GM10266 (cell line): ENCODE results near the gene BLOC1S1.

Source experiments
- DNase-seq: peaks from one replicate; pipeline ENCODE4 v3.0.0; 2012; ENCODE audit errors: extremely low spot score
- TF ChIP-seq, protein P1 (sequence below): IDR thresholded peaks from 2 replicates; pipeline ENCODE4 v1.5.1; 2012; ENCODE audit warnings: mild to moderate bottlenecking, low read depth; ENCODE audit not compliant: control insufficient read depth, insufficient read depth; ENCODE audit errors: missing control alignments

BLOC1S1 gene

DNA sequence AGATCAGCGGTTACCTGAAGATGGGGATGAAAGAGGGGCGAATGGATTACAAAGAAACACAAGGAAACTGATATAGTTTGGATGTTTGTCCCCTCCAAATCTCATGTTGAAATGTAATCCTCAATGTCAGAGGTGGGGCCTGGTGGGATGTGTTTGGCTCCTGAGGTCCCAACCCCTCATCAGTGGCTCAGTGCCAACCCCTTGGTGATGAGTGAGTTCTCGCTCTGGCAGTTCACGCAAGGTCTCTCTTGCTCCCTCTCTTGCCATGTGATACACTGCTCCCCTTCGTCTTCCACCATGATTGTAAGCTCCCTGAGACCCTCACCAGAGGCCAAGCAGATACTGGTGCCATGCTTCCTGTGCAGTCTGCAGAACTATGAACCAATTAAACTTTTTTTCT lies 36.2 kb upstream of the BLOC1S1 start:
- TF ChIP-seq, protein P1, sequence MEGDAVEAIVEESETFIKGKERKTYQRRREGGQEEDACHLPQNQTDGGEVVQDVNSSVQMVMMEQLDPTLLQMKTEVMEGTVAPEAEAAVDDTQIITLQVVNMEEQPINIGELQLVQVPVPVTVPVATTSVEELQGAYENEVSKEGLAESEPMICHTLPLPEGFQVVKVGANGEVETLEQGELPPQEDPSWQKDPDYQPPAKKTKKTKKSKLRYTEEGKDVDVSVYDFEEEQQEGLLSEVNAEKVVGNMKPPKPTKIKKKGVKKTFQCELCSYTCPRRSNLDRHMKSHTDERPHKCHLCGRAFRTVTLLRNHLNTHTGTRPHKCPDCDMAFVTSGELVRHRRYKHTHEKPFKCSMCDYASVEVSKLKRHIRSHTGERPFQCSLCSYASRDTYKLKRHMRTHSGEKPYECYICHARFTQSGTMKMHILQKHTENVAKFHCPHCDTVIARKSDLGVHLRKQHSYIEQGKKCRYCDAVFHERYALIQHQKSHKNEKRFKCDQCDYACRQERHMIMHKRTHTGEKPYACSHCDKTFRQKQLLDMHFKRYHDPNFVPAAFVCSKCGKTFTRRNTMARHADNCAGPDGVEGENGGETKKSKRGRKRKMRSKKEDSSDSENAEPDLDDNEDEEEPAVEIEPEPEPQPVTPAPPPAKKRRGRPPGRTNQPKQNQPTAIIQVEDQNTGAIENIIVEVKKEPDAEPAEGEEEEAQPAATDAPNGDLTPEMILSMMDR = no peak
- no peak for DNase-seq

DNA sequence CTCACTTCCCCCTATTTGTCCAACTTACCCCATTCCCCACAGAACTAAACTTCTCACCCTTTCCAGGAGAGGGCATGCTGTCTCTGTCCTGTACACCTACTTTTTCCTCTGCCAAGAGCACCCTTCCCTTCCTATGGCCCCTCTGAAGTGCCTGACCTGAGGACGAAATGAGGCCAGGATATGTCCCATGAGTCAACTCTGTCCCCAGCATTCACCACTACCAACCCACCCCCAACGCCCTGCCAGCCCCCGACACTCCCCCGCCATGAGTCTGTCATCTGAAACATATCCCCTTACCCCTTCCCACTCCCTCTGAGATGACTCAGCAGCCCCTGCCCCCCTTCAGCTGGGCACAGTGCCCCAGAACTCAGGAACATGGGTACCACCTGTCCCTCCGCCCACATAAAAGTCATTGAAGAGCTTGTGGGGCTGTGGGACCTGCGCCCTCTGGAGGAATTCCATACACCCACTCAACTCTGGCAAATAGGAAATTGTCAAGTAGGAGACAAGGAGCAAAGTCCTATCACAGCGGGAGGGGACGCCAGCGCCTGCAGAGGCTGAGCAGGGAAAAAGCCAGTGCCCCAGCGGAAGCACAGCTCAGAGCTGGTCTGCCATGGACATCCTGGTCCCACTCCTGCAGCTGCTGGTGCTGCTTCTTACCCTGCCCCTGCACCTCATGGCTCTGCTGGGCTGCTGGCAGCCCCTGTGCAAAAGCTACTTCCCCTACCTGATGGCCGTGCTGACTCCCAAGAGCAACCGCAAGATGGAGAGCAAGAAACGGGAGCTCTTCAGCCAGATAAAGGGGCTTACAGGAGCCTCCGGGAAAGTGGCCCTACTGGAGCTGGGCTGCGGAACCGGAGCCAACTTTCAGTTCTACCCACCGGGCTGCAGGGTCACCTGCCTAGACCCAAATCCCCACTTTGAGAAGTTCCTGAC lies 34.4 kb upstream of the BLOC1S1 start:
- TF ChIP-seq, protein P1 = peak; percentile 6
- no peak for DNase-seq

DNA sequence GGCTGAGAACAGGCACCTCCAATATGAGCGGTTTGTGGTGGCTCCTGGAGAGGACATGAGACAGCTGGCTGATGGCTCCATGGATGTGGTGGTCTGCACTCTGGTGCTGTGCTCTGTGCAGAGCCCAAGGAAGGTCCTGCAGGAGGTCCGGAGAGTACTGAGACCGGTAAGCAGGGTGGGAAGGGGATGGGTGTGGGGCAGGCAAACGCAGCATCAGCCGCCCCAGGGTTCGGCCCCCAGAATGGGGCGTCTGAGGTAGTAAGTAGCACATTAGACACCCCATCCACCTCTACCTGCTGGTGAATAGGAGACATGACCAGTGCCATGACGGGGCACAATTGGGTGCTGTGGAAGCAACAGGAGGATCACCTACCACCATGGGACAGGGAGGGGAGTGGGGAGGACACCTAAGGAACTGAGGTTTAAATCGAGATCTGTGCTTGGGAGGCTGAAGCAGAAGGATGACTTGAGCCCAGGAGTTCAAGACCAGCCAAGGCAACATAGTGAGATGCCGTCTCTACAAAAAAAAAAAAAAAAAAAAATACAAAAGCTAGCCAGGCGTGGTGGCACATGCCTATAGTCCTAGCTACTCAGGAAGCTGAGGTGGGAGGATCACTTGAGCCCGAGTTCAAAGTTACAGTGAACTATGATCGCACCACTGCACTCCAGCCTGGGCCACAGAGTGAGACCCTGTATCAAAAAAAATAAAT lies 33.6 kb upstream of the BLOC1S1 start:
- TF ChIP-seq, protein P1 = no peak
- no peak for DNase-seq

DNA sequence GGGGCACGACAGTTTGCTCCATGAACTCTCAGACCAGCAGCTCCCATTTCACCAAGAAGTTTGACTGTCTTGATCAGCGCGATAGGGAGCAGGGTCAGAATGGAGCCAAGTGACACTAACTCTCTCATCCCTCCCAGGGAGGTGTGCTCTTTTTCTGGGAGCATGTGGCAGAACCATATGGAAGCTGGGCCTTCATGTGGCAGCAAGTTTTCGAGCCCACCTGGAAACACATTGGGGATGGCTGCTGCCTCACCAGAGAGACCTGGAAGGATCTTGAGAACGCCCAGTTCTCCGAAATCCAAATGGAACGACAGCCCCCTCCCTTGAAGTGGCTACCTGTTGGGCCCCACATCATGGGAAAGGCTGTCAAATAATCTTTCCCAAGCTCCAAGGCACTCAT lies 32.2 kb upstream of the BLOC1S1 start:
- DNase-seq = no peak
- TF ChIP-seq, protein P1 = no peak

DNA sequence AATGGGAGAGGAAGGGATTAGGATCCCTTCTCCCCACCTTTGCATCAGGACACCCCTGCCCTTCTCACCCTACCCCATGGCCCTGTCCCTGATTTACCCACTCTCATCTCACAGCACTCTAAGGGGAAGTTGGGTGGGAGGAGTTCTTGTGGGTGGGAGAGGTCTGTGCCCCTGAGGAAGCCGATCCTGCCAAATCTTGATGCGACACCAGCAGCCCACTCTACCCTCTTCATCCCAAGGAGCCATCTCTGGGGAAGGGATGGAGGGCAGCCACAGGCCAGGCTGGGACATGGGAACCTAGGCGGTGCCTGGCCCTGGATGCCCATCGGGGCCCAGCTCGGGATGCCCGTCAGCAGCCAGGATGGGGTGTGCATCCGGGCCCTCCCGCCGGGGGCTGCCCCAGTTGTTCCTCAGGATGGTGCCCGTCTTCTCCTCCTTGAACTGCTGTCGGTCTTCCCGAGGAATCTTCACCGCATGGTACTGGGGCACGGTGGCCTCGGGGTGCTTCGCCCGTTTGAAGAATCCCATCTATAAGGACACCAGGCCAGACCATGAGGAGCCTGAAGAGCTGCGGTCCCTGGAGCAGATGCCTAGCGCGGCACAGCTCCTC lies 31.0 kb upstream of the BLOC1S1 start:
- no peak for DNase-seq
- TF ChIP-seq, protein P1 = no peak

DNA sequence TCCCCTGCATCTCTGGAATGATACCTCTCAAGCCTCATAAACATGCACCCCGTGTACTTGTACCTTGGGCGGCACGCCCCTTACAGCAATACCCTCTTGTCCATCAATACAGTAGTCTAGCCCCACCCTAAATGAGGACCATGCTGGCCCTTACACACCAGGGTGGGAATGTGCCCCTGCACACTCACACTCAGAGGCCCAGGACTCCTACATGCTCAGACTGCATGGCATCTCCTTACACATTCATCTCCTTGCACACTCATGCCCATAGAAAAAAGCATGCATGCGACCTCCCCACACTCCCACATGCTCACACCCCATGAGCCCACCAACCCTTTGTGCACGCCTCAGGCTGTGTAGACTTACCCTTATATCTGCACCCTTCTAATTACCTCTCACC lies 30.2 kb upstream of the BLOC1S1 start:
- no peak for DNase-seq
- TF ChIP-seq, protein P1 = no peak
